H1 (cell line): ENCODE data around the gene MRFAP1L1. TPM values are rescaled to one million over a fixed set of nuclear protein-coding genes. Genes with fewer than 3 reads are reported as not detected.

Experiments
- CTCF ChIA-PET: fragments of 300-600 bp; sonication (Branson Sonifier 250); formaldehyde crosslinking; loops from one replicate; lab custom pipeline; 2021; ENCODE audit not compliant: partially characterized antibody; lab: Charles Lee
- POLR2A ChIA-PET: fragments of 300-600 bp; sonication (Branson Sonifier 250); formaldehyde crosslinking; loops from one replicate; lab custom pipeline; 2021; ENCODE audit warnings: inconsistent platforms; ENCODE audit not compliant: partially characterized antibody; lab: Charles Lee
- DNase-seq, 2 experiments: peaks; one replicate each; pipeline versions ENCODE4 v3.0.0 to v3.0.0-alpha.2; 2010 to 2022; ENCODE audit warnings: low spot score in 2 of 2, low read depth in 1 of 2, mixed read lengths in 1 of 2
- FAIRE-seq: peaks from 2 replicates; lab custom pipeline; 2011; peaks lifted over from hg19 to GRCh38; lab: Jason Lieb, UNC
- H2AFZ ChIP-seq: 2 replicates; pipeline ENCODE4 v1.8.1; 2012; ENCODE audit warnings: low read length, inconsistent platforms
- H2AK5ac ChIP-seq: 2 replicates; pipeline ENCODE4 v1.6.1; 2013; ENCODE audit warnings: low read depth, low read length
- H2BK120ac ChIP-seq: replicated peaks from 2 replicates; pipeline ENCODE3; 2013; ENCODE audit warnings: low read depth, low read length, inconsistent platforms
- H2BK12ac ChIP-seq: 2 replicates; pipeline ENCODE4 v1.6.1; 2013; ENCODE audit warnings: low read depth, low read length
- H2BK15ac ChIP-seq: 2 replicates; pipeline ENCODE4 v1.6.1; 2013; ENCODE audit warnings: low read length
- H2BK20ac ChIP-seq: 2 replicates; pipeline ENCODE4 v1.6.1; 2013; ENCODE audit warnings: low read length
- H2BK5ac ChIP-seq: 2 replicates; pipeline ENCODE4 v1.6.1; 2013; ENCODE audit warnings: low read depth, low read length
- H3K14ac ChIP-seq: 2 replicates; pipeline ENCODE4 v1.6.1; 2013; ENCODE audit warnings: inconsistent platforms; ENCODE audit not compliant: insufficient read length
- H3K18ac ChIP-seq: 2 replicates; pipeline ENCODE4 v1.6.1; 2013; ENCODE audit warnings: low read length; ENCODE audit errors: extremely low read depth
- H3K23ac ChIP-seq: 2 replicates; pipeline ENCODE4 v1.6.1; 2013; ENCODE audit warnings: inconsistent platforms; ENCODE audit not compliant: insufficient read length
- H3K23me2 ChIP-seq: 2 replicates; pipeline ENCODE4 v1.6.1; 2013; ENCODE audit warnings: low read depth, low read length
- H3K27ac ChIP-seq: 2 replicates; pipeline ENCODE4 v1.6.1; 2011; ENCODE audit warnings: low read depth, low read length, inconsistent platforms
- H3K27me3 ChIP-seq, 4 experiments: replicated peaks in 1 of 4; 1 replicate in 1 of 4; 2 replicates in 3 of 4; pipeline versions ENCODE4 v1.6.1 to v1.8.1; 2011 to 2013; ENCODE audit warnings: low read length in 3 of 4, mild to moderate bottlenecking in 3 of 4, inconsistent platforms in 2 of 4, mixed read lengths in 2 of 4, moderate library complexity in 1 of 4; ENCODE audit not compliant: control insufficient read depth in 3 of 4, insufficient read depth in 3 of 4; ENCODE audit errors: extremely low read depth in 1 of 4
- H3K36me3 ChIP-seq, 4 experiments: 2 replicates each; pipeline versions ENCODE4 v1.6.1 to v1.8.1; 2011 to 2013; ENCODE audit warnings: mild to moderate bottlenecking in 4 of 4, low read length in 3 of 4, moderate library complexity in 2 of 4, control low read depth in 1 of 4, inconsistent platforms in 1 of 4; ENCODE audit not compliant: insufficient read depth in 4 of 4, control insufficient read depth in 2 of 4
- H3K4ac ChIP-seq: replicated peaks from 2 replicates; pipeline ENCODE3; 2013; ENCODE audit warnings: low read length, low read depth, mixed read lengths, inconsistent platforms; ENCODE audit not compliant: insufficient read length
- H3K4me1 ChIP-seq, 4 experiments: replicated peaks in 1 of 4; 1 replicate in 1 of 4; 2 replicates in 3 of 4; pipeline versions ENCODE4 v1.6.1 to v1.8.1; 2011 to 2013; ENCODE audit warnings: low read length in 3 of 4, inconsistent platforms in 2 of 4, mixed read lengths in 1 of 4; ENCODE audit not compliant: insufficient read depth in 4 of 4, control insufficient read depth in 3 of 4
- H3K4me2 ChIP-seq, 2 experiments: 2 replicates each; pipeline versions ENCODE4 v1.6.1 to v1.8.1; 2011 to 2013; ENCODE audit warnings: low read depth in 2 of 2, low read length in 2 of 2, control low read depth in 1 of 2, inconsistent platforms in 1 of 2, mild to moderate bottlenecking in 1 of 2; ENCODE audit not compliant: insufficient read depth in 1 of 2
- H3K4me3 ChIP-seq, 4 experiments: fragments of 200-600, 300-600 bp in 1 of 4; sonication (generic), shearing (Covaris generic), sonication (Bioruptor Twin) in 1 of 4; 2 replicates each; pipeline versions ENCODE4 v1.5.1 to v1.8.1; 2011 to 2016; ENCODE audit warnings: low read length in 4 of 4, low read depth in 3 of 4, control low read depth in 2 of 4, inconsistent platforms in 2 of 4, mild to moderate bottlenecking in 2 of 4, mixed read lengths in 1 of 4, moderate library complexity in 1 of 4; ENCODE audit not compliant: insufficient read depth in 2 of 4; ENCODE audit errors: extremely low read depth in 1 of 4
- H3K56ac ChIP-seq: replicated peaks from 2 replicates; pipeline ENCODE3; 2013; ENCODE audit warnings: low read depth, mild to moderate bottlenecking, mixed read lengths, low read length, inconsistent platforms; ENCODE audit not compliant: insufficient read length
- H3K79me1 ChIP-seq: 2 replicates; pipeline ENCODE4 v1.6.1; 2013; ENCODE audit warnings: low read depth, low read length, control low read depth
- H3K79me2 ChIP-seq, 2 experiments: 2 replicates each; pipeline versions ENCODE4 v1.6.1 to v1.8.1; 2012 to 2013; ENCODE audit warnings: low read length in 2 of 2, mild to moderate bottlenecking in 2 of 2, inconsistent platforms in 1 of 2; ENCODE audit not compliant: insufficient read depth in 2 of 2, control insufficient read depth in 1 of 2
- H3K9ac ChIP-seq, 4 experiments: replicated peaks in 1 of 4; 1 replicate in 1 of 4; 2 replicates in 3 of 4; pipeline versions ENCODE4 v1.6.1 to v1.8.1; 2011 to 2013; ENCODE audit warnings: low read depth in 3 of 4, low read length in 3 of 4, control low read depth in 2 of 4, mild to moderate bottlenecking in 2 of 4, moderate library complexity in 2 of 4, inconsistent platforms in 1 of 4; ENCODE audit errors: extremely low read depth in 1 of 4
- H3K9me3 ChIP-seq, 2 experiments: 2 replicates each; pipeline versions ENCODE4 v1.6.1 to v1.8.1; 2012 to 2013; ENCODE audit warnings: mild to moderate bottlenecking in 2 of 2, moderate library complexity in 2 of 2, control low read depth in 1 of 2, inconsistent platforms in 1 of 2, low read depth in 1 of 2, low read length in 1 of 2, mixed read lengths in 1 of 2; ENCODE audit not compliant: insufficient read depth in 2 of 2
- H4K20me1 ChIP-seq, 2 experiments: replicated peaks in 1 of 2; 2 replicates each; pipeline versions ENCODE3 to v1.8.1; 2011 to 2013; ENCODE audit warnings: inconsistent platforms in 2 of 2, low read length in 2 of 2, mild to moderate bottlenecking in 1 of 2; ENCODE audit not compliant: insufficient read depth in 2 of 2, control insufficient read depth in 1 of 2
- H4K5ac ChIP-seq: 2 replicates; pipeline ENCODE4 v1.6.1; 2013; ENCODE audit warnings: low read length, low read depth, mixed read lengths, inconsistent platforms; ENCODE audit not compliant: insufficient read length
- H4K8ac ChIP-seq: 2 replicates; pipeline ENCODE4 v1.8.0; 2013; ENCODE audit warnings: mild to moderate bottlenecking, moderate library complexity, low read length, inconsistent platforms; ENCODE audit not compliant: insufficient read depth; ENCODE audit errors: extremely low read depth
- H4K91ac ChIP-seq: replicated peaks from 2 replicates; pipeline ENCODE3; 2013; ENCODE audit warnings: low read length, mixed read lengths, inconsistent platforms; ENCODE audit not compliant: insufficient read length
- BACH1 ChIP-seq: IDR thresholded peaks from 2 replicates; pipeline ENCODE4 v1.6.1; 2012; ENCODE audit warnings: low read length, improper control_type of control experiment
- BCL11A ChIP-seq, 2 experiments: IDR thresholded peaks; one replicate each; pipeline ENCODE4 v1.6.1; 2011; ENCODE audit warnings: low read depth in 2 of 2, low read length in 2 of 2, mild to moderate bottlenecking in 2 of 2
- CEBPB ChIP-seq: IDR thresholded peaks from 2 replicates; pipeline ENCODE4 v1.6.1; 2012; ENCODE audit warnings: low read depth, low read length
- CHD2 ChIP-seq: IDR thresholded peaks from 2 replicates; pipeline ENCODE4 v1.6.1; 2012; ENCODE audit warnings: low read length, improper control_type of control experiment
- EP300 ChIP-seq, 2 experiments: IDR thresholded peaks; 1 replicate in 1 of 2; 2 replicates in 1 of 2; pipeline ENCODE4 v1.6.1; 2011 to 2012; ENCODE audit warnings: low read depth in 2 of 2, low read length in 2 of 2, mild to moderate bottlenecking in 2 of 2, borderline replicate concordance in 1 of 2, inconsistent platforms in 1 of 2, moderate library complexity in 1 of 2
- JUND ChIP-seq: IDR thresholded peaks from 2 replicates; pipeline ENCODE4 v1.6.1; 2011; ENCODE audit warnings: mild to moderate bottlenecking, improper control_type of control experiment, low read length
- KDM1A ChIP-seq: fragments of 200-600, 300-600 bp; sonication (generic); IDR thresholded peaks from 2 replicates; pipeline ENCODE4 v1.7.1; 2016; ENCODE audit warnings: mild to moderate bottlenecking, low read length, borderline replicate concordance
- POLR2A ChIP-seq, 2 experiments: IDR thresholded peaks; 1 replicate in 1 of 2; 2 replicates in 1 of 2; pipeline ENCODE4 v1.6.1; 2011; ENCODE audit warnings: low read depth in 2 of 2, low read length in 2 of 2, mild to moderate bottlenecking in 2 of 2; ENCODE audit errors: control extremely low read depth in 1 of 2
- RAD21 ChIP-seq, 2 experiments: IDR thresholded peaks in 1 of 2; conservative IDR thresholded peaks in 1 of 2; 2 replicates each; pipeline ENCODE4 v1.6.1; 2011; ENCODE audit warnings: low read depth in 2 of 2, low read length in 2 of 2, improper control_type of control experiment in 1 of 2, inconsistent platforms in 1 of 2, mild to moderate bottlenecking in 1 of 2, moderate library complexity in 1 of 2
- RXRA ChIP-seq: IDR thresholded peaks from 2 replicates; pipeline ENCODE4 v1.6.1; 2011; ENCODE audit warnings: low read depth, mild to moderate bottlenecking, low read length, moderate library complexity; ENCODE audit not compliant: insufficient read depth
- SIRT6 ChIP-seq: IDR thresholded peaks from one replicate; pipeline ENCODE4 v1.7.1; 2012; ENCODE audit warnings: low read length, inconsistent platforms
- SIX5 ChIP-seq: IDR thresholded peaks from 2 replicates; pipeline ENCODE4 v1.6.1; 2011; ENCODE audit warnings: mild to moderate bottlenecking, low read depth, low read length
- TAF1 ChIP-seq: IDR thresholded peaks from 2 replicates; pipeline ENCODE4 v1.6.1; 2011; ENCODE audit warnings: mild to moderate bottlenecking, low read depth, low read length
- USF2 ChIP-seq: IDR thresholded peaks from 2 replicates; pipeline ENCODE4 v1.6.1; 2011; ENCODE audit warnings: low read length, improper control_type of control experiment
- WGBS, 2 experiments: shearing (Covaris generic) in 1 of 2; methylation state at CpG; one replicate each; pipeline versions ENCODE4 v1.1.6 to v1.1.7; 2013 to 2015; ENCODE audit warnings: low lambda C conversion rate in 2 of 2, mixed read lengths in 2 of 2, inconsistent platforms in 1 of 2, low coverage in 1 of 2, missing lambda C conversion rate in 1 of 2; ENCODE audit not compliant: insufficient replicate concordance in 2 of 2, insufficient coverage in 1 of 2, insufficient read length in 1 of 2; ENCODE audit errors: extremely low coverage in 1 of 2, missing lambda C conversion rate in 1 of 2; 5-methylcytosine and 5-hydroxymethylcytosine counted together
- polyA plus RNA-seq, 7 experiments: library from polyadenylated mRNA; depleted of rRNA in 3 of 7; stranded (reverse) in 5 of 7; unstranded in 2 of 7; fragments of >200 nt in 5 of 7; fragments of 200-250 nt in 2 of 7; gene quantifications; 1 replicate in 5 of 7; 2 replicates in 1 of 7; 4 replicates in 1 of 7; pipeline versions ENCODE4 v1.2.1 to v1.2.3, GENCODE V29; 2011 to 2013; ENCODE audit warnings: missing spikeins in 2 of 7, mixed read lengths in 2 of 7
- total RNA-seq: library from RNA; stranded (reverse); fragmentation: NEBNext Ultra II Directional; extraction: Animal tissue kit (Norgen Biotek cat#: 25700); gene quantifications from 2 replicates; pipeline ENCODE4 v1.2.1, GENCODE V29; 2021

Gene MRFAP1L1
- total and polyA plus RNA-seq, 2 of the 8 experiments (the other 6 are each of a cell fraction or from before 2014, with no cell fraction given): 26.8 to 54.3 TPM

GRCh38 chr4:6703786-6704185 lies 5.9 kb downstream of the MRFAP1L1 start:
- no peak overlapping the region for H4K5ac ChIP-seq
- no peak overlapping the region for H3K27ac ChIP-seq
- 84% methylated on average over 3 of the region's 3 CpGs; no CpG with 5 or more reads in 1 of the 2 experiments for WGBS, 2 experiments
- CTCF ChIA-PET: interaction anchor here (0.5 to 1.7 kb wide), 5 partner anchors 8 to 333 kb away, joined by 3 to 5 read pairs (median 3); no protein-coding TSS in a partner anchor
- POLR2A ChIA-PET: no interaction called here
- H4K20me1 ChIP-seq: peaks cover 0 to 7% of the 10 kb centered on the region in 2 experiments
- no peak overlapping the region for H2BK20ac ChIP-seq
- no peak overlapping the region for H3K9ac ChIP-seq
- H2BK120ac ChIP-seq: no peak overlapping the region
- peaks cover 3 to 5% of the 10 kb centered on the region in 2 experiments; a peak in 2 of 4 replicates for H3K9me3 ChIP-seq
- H3K4ac ChIP-seq: no peak overlapping the region
- no peak overlapping the region for H2BK15ac ChIP-seq
- H3K36me3 ChIP-seq: peaks cover 0 to 24% (median 7%) of the 10 kb centered on the region in 4 experiments; a peak in 5 of 8 replicates
- H3K14ac ChIP-seq: no peak overlapping the region
- H3K79me1 ChIP-seq: peaks cover 12% of the 10 kb centered on the region
- H2AK5ac ChIP-seq: no peak overlapping the region
- no peak overlapping the region for H3K4me2 ChIP-seq
- no peak overlapping the region for H4K8ac ChIP-seq
- H2BK5ac ChIP-seq: no peak overlapping the region
- no peak overlapping the region for H2BK12ac ChIP-seq
- no peak overlapping the region for H3K18ac ChIP-seq
- H3K56ac ChIP-seq: no peak overlapping the region
- H3K4me3 ChIP-seq: no peak overlapping the region
- FAIRE-seq: no peak
- peaks cover 20 to 56% of the 10 kb centered on the region in 2 experiments for H3K79me2 ChIP-seq
- H4K91ac ChIP-seq: no peak overlapping the region
- no peaks in the 10 kb centered on the region for H3K27me3 ChIP-seq
- peaks cover 0 to 9% (median 2%) of the 10 kb centered on the region in 4 experiments; a peak in 4 of 7 replicates for H3K4me1 ChIP-seq
- H3K23ac ChIP-seq: no peak overlapping the region
- no peak for DNase-seq
- peaks cover 7% of the 10 kb centered on the region for H3K23me2 ChIP-seq
- no peak overlapping the region for H2AFZ ChIP-seq
- no peak for TF ChIP-seq TAF1
- TF ChIP-seq SIX5: no peak
- TF ChIP-seq KDM1A: no peak
- no peak for TF ChIP-seq BCL11A (IDR thresholded peaks at IDR 0.05; ENCODE audit: low read depth in 2 of 2, low read length in 2 of 2)
- no peak for TF ChIP-seq JUND
- no peak for TF ChIP-seq RXRA
- no peak for TF ChIP-seq SIRT6
- TF ChIP-seq USF2: no peak
- no peak for TF ChIP-seq CHD2
- no peak for TF ChIP-seq POLR2A (IDR thresholded peaks at IDR 0.05; ENCODE audit: control extremely low read depth in 1 of 2, low read depth in 2 of 2, low read length in 2 of 2)
- no peak for TF ChIP-seq BACH1
- TF ChIP-seq CEBPB: no peak
- TF ChIP-seq EP300 (IDR thresholded peaks at IDR 0.05; ENCODE audit: borderline replicate concordance in 1 of 2, low read depth in 2 of 2, low read length in 2 of 2): no peak
- TF ChIP-seq RAD21 (IDR thresholded peaks at IDR 0.05 in 1 of 2, conservative IDR thresholded peaks at IDR 0.05 in 1 of 2; ENCODE audit: low read depth in 2 of 2, low read length in 2 of 2): no peak
